ENCODE data around the gene COX10.
"Not testable (repeated sequence)": the region's sequence is repeated elsewhere in the genome, so short reads cannot be mapped to it uniquely, and the experiment has no call there.

Gene COX10

GRCh38 chr17:14186443-14186842 is 117.1 kb downstream of the COX10 start:
- not testable (repeated sequence) for H3K27ac ChIP-seq; H3K9ac ChIP-seq (ENCODE audit: insufficient read length); H3K36me3 ChIP-seq (ENCODE audit: insufficient read depth, low read length); H3K4me3 ChIP-seq; H3K9me3 ChIP-seq (ENCODE audit: low read depth, low read length); DNase-seq (ENCODE audit: low read depth, low spot score)

- H3K4me3 ChIP-seq; H3K36me3 ChIP-seq (ENCODE audit: insufficient read depth, low read length); H3K27ac ChIP-seq; DNase-seq (ENCODE audit: low read depth, low spot score); H3K9ac ChIP-seq (ENCODE audit: insufficient read length); H3K9me3 ChIP-seq (ENCODE audit: low read depth, low read length): not testable (repeated sequence)
Measured at GRCh38 chr17:14190774-14191173, 121.5 kb downstream of the COX10 start.

- not testable (repeated sequence) for H3K36me3 ChIP-seq (ENCODE audit: insufficient read depth, low read length); DNase-seq (ENCODE audit: low read depth, low spot score); H3K27ac ChIP-seq; H3K9ac ChIP-seq (ENCODE audit: insufficient read length); H3K4me3 ChIP-seq; H3K9me3 ChIP-seq (ENCODE audit: low read depth, low read length)
Measured at GRCh38 chr17:14191469-14191868, 122.2 kb downstream of the COX10 start.

GRCh38 chr17:14192039-14192438 is 122.7 kb downstream of the COX10 start:
- DNase-seq (ENCODE audit: low read depth, low spot score); H3K27ac ChIP-seq; H3K9me3 ChIP-seq (ENCODE audit: low read depth, low read length); H3K4me3 ChIP-seq; H3K36me3 ChIP-seq (ENCODE audit: insufficient read depth, low read length); H3K9ac ChIP-seq (ENCODE audit: insufficient read length): not testable (repeated sequence)

- not testable (repeated sequence) for DNase-seq (ENCODE audit: low read depth, low spot score); H3K36me3 ChIP-seq (ENCODE audit: insufficient read depth, low read length)
Measured at GRCh38 chr17:14192636-14193344, 123.5 kb downstream of the COX10 start.

GRCh38 chr17:14196377-14196997 is 127.2 kb downstream of the COX10 start:
- Histone ChIP-seq H3K27ac (no peak overlapping the region), H3K9me3 (ENCODE audit: low read depth, low read length) (no peaks in the 10 kb centered on the region), H3K4me3 (no peak overlapping the region), H3K36me3 (ENCODE audit: insufficient read depth, low read length) (no peaks in the 10 kb centered on the region), H3K9ac (ENCODE audit: insufficient read length) (no peak overlapping the region)
- no peak for TF ChIP-seq FOXP2 (optimal IDR thresholded peaks at IDR 0.05; ENCODE audit: control extremely low read depth, extremely low read length, insufficient read depth)
- TF ChIP-seq POLR2AphosphoS5 (IDR thresholded peaks at IDR 0.05; ENCODE audit: borderline replicate concordance, low read depth, low read length), result no peak
- no peak for TF ChIP-seq EZH2 (IDR thresholded peaks at IDR 0.05)
- no peak for DNase-seq (ENCODE audit: low read depth, low spot score)

More at GRCh38 chr17:14192636-14193344, 123.5 kb downstream of the COX10 start:
- not testable (repeated sequence) for H3K27ac ChIP-seq; H3K9ac ChIP-seq (ENCODE audit: insufficient read length); H3K4me3 ChIP-seq; H3K9me3 ChIP-seq (ENCODE audit: low read depth, low read length)

GRCh38 chr17:14197057-14197456 is 127.8 kb downstream of the COX10 start:
- Histone ChIP-seq H3K4me3 (no peak overlapping the region), H3K9me3 (ENCODE audit: low read depth, low read length) (no peaks in the 10 kb centered on the region), H3K36me3 (ENCODE audit: insufficient read depth, low read length) (no peaks in the 10 kb centered on the region), H3K27ac (no peak overlapping the region), H3K9ac (ENCODE audit: insufficient read length) (no peak overlapping the region)
- TF ChIP-seq FOXP2 (optimal IDR thresholded peaks at IDR 0.05; ENCODE audit: control extremely low read depth, extremely low read length, insufficient read depth) (no peak), EZH2 (IDR thresholded peaks at IDR 0.05) (no peak), POLR2AphosphoS5 (IDR thresholded peaks at IDR 0.05; ENCODE audit: borderline replicate concordance, low read depth, low read length) (no peak)
- no peak for DNase-seq (ENCODE audit: low read depth, low spot score)

GRCh38 chr17:14197586-14197985 is 128.3 kb downstream of the COX10 start:
- no peak for TF ChIP-seq EZH2 (IDR thresholded peaks at IDR 0.05)
- TF ChIP-seq POLR2AphosphoS5 (IDR thresholded peaks at IDR 0.05; ENCODE audit: borderline replicate concordance, low read depth, low read length), result no peak
- TF ChIP-seq FOXP2 (optimal IDR thresholded peaks at IDR 0.05; ENCODE audit: control extremely low read depth, extremely low read length, insufficient read depth), result no peak
- H3K9me3 ChIP-seq (ENCODE audit: low read depth, low read length), result no peaks in the 10 kb centered on the region
- H3K36me3 ChIP-seq (ENCODE audit: insufficient read depth, low read length), result no peaks in the 10 kb centered on the region
- H3K4me3 ChIP-seq, result no peak overlapping the region
- H3K9ac ChIP-seq (ENCODE audit: insufficient read length), result no peak overlapping the region
- no peak for DNase-seq (ENCODE audit: low read depth, low spot score)
- no peak overlapping the region for H3K27ac ChIP-seq

- no peak overlapping the region for H3K9ac ChIP-seq (ENCODE audit: insufficient read length)
- no peak for DNase-seq (ENCODE audit: low read depth, low spot score)
- no peak overlapping the region for H3K27ac ChIP-seq
- H3K36me3 ChIP-seq (ENCODE audit: insufficient read depth, low read length), result no peaks in the 10 kb centered on the region
- no peak for TF ChIP-seq POLR2AphosphoS5 (IDR thresholded peaks at IDR 0.05; ENCODE audit: borderline replicate concordance, low read depth, low read length)
- TF ChIP-seq EZH2 (IDR thresholded peaks at IDR 0.05), result no peak
- TF ChIP-seq FOXP2 (optimal IDR thresholded peaks at IDR 0.05; ENCODE audit: control extremely low read depth, extremely low read length, insufficient read depth), result no peak
- H3K4me3 ChIP-seq, result no peak overlapping the region
- H3K9me3 ChIP-seq (ENCODE audit: low read depth, low read length), result no peaks in the 10 kb centered on the region
Measured at GRCh38 chr17:14198013-14198412, 128.7 kb downstream of the COX10 start.

Data from SK-N-MC (cell line).